ENCODE data around the gene DIP2A. TPM values are rescaled to one million over a fixed set of nuclear protein-coding genes. Genes with fewer than 3 reads are reported as not detected.

The DIP2A gene
- total and polyA plus RNA-seq, 2 of the 8 experiments (the other 6 are each of a cell fraction or from before 2014, with no cell fraction given), result 16.0 to 27.1 TPM

DNA sequence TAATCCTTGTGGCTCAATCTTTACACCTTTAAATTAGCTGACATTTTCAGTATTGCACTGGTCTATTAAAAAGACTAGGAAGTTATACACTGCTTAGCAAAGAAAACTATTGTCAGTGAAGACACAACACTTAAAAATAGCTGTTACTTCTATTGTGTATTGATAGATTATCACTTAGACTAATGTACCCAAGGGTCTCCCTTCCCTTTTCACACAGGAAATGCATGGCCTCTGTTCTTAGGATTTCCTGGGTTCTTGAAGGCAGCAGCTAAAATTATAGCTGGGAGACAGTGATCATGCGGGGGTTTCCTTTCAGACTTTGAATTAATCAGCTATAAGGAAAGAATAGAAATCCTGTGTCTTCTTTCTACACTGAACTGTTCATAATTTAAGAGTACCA lies 12.8 kb downstream of the DIP2A start (continued):
- TF ChIP-seq SP2 (IDR thresholded peaks at IDR 0.05; ENCODE audit: low read length) (no peak), SIRT6 (IDR thresholded peaks at IDR 0.05; ENCODE audit: low read length) (no peak), BCL11A (IDR thresholded peaks at IDR 0.05; ENCODE audit: low read depth in 2 of 2, low read length in 2 of 2) (no peak), JUN (IDR thresholded peaks at IDR 0.05; ENCODE audit: low read depth, low read length) (no peak), RBBP5 (IDR thresholded peaks at IDR 0.05; ENCODE audit: borderline replicate concordance, low read depth, low read length) (no peak)
- TF ChIP-seq, protein P1, sequence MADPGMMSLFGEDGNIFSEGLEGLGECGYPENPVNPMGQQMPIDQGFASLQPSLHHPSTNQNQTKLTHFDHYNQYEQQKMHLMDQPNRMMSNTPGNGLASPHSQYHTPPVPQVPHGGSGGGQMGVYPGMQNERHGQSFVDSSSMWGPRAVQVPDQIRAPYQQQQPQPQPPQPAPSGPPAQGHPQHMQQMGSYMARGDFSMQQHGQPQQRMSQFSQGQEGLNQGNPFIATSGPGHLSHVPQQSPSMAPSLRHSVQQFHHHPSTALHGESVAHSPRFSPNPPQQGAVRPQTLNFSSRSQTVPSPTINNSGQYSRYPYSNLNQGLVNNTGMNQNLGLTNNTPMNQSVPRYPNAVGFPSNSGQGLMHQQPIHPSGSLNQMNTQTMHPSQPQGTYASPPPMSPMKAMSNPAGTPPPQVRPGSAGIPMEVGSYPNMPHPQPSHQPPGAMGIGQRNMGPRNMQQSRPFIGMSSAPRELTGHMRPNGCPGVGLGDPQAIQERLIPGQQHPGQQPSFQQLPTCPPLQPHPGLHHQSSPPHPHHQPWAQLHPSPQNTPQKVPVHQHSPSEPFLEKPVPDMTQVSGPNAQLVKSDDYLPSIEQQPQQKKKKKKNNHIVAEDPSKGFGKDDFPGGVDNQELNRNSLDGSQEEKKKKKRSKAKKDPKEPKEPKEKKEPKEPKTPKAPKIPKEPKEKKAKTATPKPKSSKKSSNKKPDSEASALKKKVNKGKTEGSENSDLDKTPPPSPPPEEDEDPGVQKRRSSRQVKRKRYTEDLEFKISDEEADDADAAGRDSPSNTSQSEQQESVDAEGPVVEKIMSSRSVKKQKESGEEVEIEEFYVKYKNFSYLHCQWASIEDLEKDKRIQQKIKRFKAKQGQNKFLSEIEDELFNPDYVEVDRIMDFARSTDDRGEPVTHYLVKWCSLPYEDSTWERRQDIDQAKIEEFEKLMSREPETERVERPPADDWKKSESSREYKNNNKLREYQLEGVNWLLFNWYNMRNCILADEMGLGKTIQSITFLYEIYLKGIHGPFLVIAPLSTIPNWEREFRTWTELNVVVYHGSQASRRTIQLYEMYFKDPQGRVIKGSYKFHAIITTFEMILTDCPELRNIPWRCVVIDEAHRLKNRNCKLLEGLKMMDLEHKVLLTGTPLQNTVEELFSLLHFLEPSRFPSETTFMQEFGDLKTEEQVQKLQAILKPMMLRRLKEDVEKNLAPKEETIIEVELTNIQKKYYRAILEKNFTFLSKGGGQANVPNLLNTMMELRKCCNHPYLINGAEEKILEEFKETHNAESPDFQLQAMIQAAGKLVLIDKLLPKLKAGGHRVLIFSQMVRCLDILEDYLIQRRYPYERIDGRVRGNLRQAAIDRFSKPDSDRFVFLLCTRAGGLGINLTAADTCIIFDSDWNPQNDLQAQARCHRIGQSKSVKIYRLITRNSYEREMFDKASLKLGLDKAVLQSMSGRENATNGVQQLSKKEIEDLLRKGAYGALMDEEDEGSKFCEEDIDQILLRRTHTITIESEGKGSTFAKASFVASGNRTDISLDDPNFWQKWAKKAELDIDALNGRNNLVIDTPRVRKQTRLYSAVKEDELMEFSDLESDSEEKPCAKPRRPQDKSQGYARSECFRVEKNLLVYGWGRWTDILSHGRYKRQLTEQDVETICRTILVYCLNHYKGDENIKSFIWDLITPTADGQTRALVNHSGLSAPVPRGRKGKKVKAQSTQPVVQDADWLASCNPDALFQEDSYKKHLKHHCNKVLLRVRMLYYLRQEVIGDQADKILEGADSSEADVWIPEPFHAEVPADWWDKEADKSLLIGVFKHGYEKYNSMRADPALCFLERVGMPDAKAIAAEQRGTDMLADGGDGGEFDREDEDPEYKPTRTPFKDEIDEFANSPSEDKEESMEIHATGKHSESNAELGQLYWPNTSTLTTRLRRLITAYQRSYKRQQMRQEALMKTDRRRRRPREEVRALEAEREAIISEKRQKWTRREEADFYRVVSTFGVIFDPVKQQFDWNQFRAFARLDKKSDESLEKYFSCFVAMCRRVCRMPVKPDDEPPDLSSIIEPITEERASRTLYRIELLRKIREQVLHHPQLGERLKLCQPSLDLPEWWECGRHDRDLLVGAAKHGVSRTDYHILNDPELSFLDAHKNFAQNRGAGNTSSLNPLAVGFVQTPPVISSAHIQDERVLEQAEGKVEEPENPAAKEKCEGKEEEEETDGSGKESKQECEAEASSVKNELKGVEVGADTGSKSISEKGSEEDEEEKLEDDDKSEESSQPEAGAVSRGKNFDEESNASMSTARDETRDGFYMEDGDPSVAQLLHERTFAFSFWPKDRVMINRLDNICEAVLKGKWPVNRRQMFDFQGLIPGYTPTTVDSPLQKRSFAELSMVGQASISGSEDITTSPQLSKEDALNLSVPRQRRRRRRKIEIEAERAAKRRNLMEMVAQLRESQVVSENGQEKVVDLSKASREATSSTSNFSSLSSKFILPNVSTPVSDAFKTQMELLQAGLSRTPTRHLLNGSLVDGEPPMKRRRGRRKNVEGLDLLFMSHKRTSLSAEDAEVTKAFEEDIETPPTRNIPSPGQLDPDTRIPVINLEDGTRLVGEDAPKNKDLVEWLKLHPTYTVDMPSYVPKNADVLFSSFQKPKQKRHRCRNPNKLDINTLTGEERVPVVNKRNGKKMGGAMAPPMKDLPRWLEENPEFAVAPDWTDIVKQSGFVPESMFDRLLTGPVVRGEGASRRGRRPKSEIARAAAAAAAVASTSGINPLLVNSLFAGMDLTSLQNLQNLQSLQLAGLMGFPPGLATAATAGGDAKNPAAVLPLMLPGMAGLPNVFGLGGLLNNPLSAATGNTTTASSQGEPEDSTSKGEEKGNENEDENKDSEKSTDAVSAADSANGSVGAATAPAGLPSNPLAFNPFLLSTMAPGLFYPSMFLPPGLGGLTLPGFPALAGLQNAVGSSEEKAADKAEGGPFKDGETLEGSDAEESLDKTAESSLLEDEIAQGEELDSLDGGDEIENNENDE (IDR thresholded peaks at IDR 0.05; ENCODE audit: insufficient replicate concordance, low read length), result no peak
